Pancreas (tissue), 10 donors: ENCODE measurements around the gene CCDC12. TPM values are rescaled to one million over a fixed set of nuclear protein-coding genes. Genes with fewer than 3 reads are reported as not detected.

ENCODE experiments used
- ATAC-seq, 4 donors: fragments of 200-7000 bp; cut with Tn5 transposase; one replicate each; pipeline versions ENCODE4 v1.8.0 to v1.9.1; 2020; ENCODE audit warnings: mild to moderate bottlenecking in 4 of 4, moderate library complexity in 4 of 4
- DNase-seq, 6 donors: peaks; one replicate each; pipeline ENCODE4 v3.0.0-alpha.2; 2020
- FAIRE-seq: peaks from 2 replicates; lab custom pipeline; 2012; peaks lifted over from hg19 to GRCh38; lab: Jason Lieb, UNC
- H3K27ac ChIP-seq, 4 donors: fragments of 200-600 bp; sonication (generic); 1 replicate in 3 of 4; 2 replicates in 1 of 4; pipeline versions ENCODE4 v1.5.0 to v1.8.0; 2020
- H3K27me3 ChIP-seq, 4 donors: fragments of 200-600 bp; one replicate each; pipeline ENCODE4 v1.8.0; 2021
- H3K36me3 ChIP-seq, 3 donors: fragments of 200-600 bp; sonication (generic) in 1 of 3; one replicate each; pipeline versions ENCODE4 v1.5.0 to v1.8.0; 2020 to 2021
- H3K4me1 ChIP-seq, 3 donors: fragments of 200-600 bp; one replicate each; pipeline ENCODE4 v1.8.0; 2021
- H3K4me3 ChIP-seq, 4 donors: fragments of 200-600 bp; sonication (generic) in 2 of 4; one replicate each; pipeline versions ENCODE4 v1.5.0 to v1.8.0; 2020 to 2021
- H3K9me3 ChIP-seq, 4 donors: fragments of 200-600 bp; one replicate each; pipeline ENCODE4 v1.8.0; 2021
- WGBS, 2 donors: extraction: QIAGEN DNeasy Blood & Tissue Kit; methylation state at CpG; one replicate each; pipeline ENCODE4 v1.1.7; 2013; 5-methylcytosine and 5-hydroxymethylcytosine counted together
- intact Hi-C, 3 donors: fragments of 100-400 bp; cut with DNase I; formaldehyde crosslinking; loops; one replicate each; pipeline versions ENCODE4 v1.11.1 to v1.14.2; 2022
- polyA plus RNA-seq, 2 donors: library from polyadenylated mRNA; stranded (reverse); fragments of 200-250 nt; gene quantifications; one replicate each; pipeline ENCODE4 v1.2.3, GENCODE V29; 2013
- total RNA-seq, 6 donors: library from RNA; stranded (reverse); fragmentation: NEBNext Ultra II Directional in 4 of 6; extraction: Animal tissue kit (Norgen Biotek cat#: 25700) in 4 of 6; gene quantifications; one replicate each; pipeline versions ENCODE4 v1.2.1 to v1.2.4, GENCODE V29; 2021 to 2023
- TF ChIP-seq, protein P1 (sequence below), 4 donors: fragments of 200-600 bp; sonication (generic) in 3 of 4; IDR thresholded peaks; one replicate each; pipeline versions ENCODE4 v1.5.0 to v1.8.0; 2021; ENCODE audit warnings: antibody characterized with exemption in 4 of 4
- donor health status: healthy with polysubstance abuse.
- donor health status: DM: no; HTN: no; CAD: no; lungs with moderate emphysema.
- donor health status: DM: no; HTN: no; CAD: no.
- donor health status: control.
- donor health status: control.
- donor health status: Bipolar disorder and iron deficiency.
- donor health status: DM: yes; HTN: yes; CAD: no.
- donor health status: DM: no; HTN: no; CAD: no.
- donor health status: DM: no; HTN: no; CAD: no.
- donor health status: DM: yes; HTN: yes; CAD: no.

Gene CCDC12
- total and polyA plus RNA-seq, 8 donors: 20.7 to 82.8 (median 24.9) TPM

DNA sequence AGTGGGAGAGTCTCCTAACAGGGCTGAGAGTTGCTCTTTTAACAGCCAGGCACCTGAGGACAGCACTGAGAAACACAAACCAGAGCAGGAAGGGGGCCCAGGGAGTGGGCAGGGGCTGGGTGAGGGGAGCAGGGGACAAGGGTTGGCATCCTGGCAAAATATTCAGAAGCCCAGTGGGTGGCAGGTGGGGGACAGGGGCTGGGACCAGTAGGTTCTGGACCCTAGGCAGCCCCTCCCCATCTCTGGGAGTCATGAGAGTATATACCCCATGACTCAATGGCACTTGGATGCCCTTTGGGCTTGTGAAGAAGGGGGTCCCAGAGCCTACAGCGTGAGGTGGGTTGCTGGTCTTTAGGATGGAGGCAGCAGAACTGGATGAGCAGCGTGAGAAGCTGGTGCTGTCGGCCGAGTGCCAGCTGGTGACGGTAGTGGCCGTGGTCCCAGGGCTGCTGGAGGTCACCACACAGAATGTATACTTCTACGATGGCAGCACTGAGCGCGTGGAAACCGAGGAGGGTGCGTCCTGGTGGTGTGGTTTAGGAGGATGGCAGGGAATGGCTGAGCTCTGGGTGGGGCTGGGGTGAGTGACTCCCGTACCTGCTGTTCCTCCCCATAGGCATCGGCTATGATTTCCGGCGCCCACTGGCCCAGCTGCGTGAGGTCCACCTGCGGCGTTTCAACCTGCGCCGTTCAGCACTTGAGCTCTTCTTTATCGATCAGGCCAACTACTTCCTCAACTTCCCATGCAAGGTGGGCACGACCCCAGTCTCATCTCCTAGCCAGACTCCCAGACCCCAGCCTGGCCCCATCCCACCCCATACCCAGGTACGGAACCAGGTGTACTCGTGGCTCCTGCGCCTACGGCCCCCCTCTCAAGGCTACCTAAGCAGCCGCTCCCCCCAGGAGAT is 27.2 kb upstream of the CCDC12 start:
- Histone ChIP-seq H3K27me3 (no peaks in the 10 kb centered on the region), H3K4me3 (no peak overlapping the region), H3K9me3 (no peaks in the 10 kb centered on the region), H3K4me1 (no peaks in the 10 kb centered on the region), H3K27ac (no peak overlapping the region), H3K36me3 (peaks cover 0 to 55% (median 16%) of the 10 kb centered on the region in 3 donors)
- TF ChIP-seq, protein P1, sequence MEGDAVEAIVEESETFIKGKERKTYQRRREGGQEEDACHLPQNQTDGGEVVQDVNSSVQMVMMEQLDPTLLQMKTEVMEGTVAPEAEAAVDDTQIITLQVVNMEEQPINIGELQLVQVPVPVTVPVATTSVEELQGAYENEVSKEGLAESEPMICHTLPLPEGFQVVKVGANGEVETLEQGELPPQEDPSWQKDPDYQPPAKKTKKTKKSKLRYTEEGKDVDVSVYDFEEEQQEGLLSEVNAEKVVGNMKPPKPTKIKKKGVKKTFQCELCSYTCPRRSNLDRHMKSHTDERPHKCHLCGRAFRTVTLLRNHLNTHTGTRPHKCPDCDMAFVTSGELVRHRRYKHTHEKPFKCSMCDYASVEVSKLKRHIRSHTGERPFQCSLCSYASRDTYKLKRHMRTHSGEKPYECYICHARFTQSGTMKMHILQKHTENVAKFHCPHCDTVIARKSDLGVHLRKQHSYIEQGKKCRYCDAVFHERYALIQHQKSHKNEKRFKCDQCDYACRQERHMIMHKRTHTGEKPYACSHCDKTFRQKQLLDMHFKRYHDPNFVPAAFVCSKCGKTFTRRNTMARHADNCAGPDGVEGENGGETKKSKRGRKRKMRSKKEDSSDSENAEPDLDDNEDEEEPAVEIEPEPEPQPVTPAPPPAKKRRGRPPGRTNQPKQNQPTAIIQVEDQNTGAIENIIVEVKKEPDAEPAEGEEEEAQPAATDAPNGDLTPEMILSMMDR (IDR thresholded peaks at IDR 0.05): no peak
- WGBS, 2 donors: 92 to 95% methylated on average over 27 of the region's 27 CpGs
- intact Hi-C loops: no loop called here
- no peak for FAIRE-seq
- peak in 3 of 6 donors; percentile 12 to 48 (median 48) for DNase-seq
- no peak for ATAC-seq

DNA sequence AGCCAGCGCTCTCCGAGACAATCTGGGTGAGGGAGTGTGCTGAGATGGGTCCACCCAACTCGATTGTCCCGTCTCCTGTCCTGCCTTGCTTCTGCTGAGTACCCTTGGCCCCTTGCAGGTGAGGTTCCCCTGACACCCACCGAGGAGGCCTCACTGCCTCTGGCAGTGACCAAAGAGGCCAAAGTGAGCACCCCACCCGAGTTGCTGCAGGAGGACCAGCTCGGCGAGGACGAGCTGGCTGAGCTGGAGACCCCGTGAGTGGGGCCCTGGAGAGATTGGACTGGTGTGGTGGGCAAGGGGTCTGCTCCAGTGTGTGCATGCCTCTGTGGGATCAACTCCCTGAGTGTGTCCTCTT is 26.5 kb upstream of the CCDC12 start:
- Histone ChIP-seq H3K27me3 (no peaks in the 10 kb centered on the region), H3K36me3 (peaks cover 0 to 55% (median 16%) of the 10 kb centered on the region in 3 donors), H3K9me3 (no peaks in the 10 kb centered on the region), H3K4me1 (no peaks in the 10 kb centered on the region), H3K4me3 (no peak overlapping the region), H3K27ac (no peak overlapping the region)
- no peak for FAIRE-seq
- intact Hi-C loops: no loop called here
- TF ChIP-seq, protein P1 (IDR thresholded peaks at IDR 0.05): no peak
- DNase-seq: no peak
- no peak for ATAC-seq
- 88 to 93% methylated on average over 10 of the region's 10 CpGs for WGBS, 2 donors

DNA sequence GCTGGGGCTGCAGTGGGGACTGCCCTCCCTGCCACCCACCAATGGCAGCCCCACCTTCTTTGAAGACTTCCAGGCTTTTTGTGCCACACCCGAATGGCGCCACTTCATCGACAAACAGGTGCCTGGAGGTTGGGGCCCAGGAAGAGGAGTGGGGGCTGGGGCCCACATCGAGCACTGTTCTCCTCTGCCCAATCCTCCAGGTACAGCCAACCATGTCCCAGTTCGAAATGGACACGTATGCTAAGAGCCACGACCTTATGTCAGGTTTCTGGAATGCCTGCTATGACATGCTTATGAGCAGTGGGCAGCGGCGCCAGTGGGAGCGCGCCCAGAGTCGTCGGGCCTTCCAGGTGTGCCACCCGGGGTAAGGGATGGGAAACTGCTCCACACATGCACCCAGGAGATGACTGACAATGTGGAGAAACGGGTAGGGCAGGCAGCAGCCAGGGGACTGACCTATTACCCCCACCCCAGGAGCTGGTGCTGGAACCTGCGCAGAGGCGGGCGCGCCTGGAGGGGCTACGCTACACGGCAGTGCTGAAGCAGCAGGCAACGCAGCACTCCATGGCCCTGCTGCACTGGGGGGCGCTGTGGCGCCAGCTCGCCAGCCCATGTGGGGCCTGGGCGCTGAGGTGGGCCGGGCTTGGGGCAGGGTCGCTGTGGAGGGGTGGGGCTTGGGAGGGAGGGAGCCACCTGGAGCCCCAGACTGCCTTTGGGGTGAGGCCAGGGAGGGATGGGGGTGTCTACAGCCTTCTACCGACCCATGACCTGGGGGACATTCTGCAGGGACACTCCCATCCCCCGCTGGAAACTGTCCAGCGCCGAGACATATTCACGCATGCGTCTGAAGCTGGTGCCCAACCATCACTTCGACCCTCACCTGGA is 25.9 kb upstream of the CCDC12 start:
- intact Hi-C loops: no loop called here
- Histone ChIP-seq H3K27ac (no peak overlapping the region), H3K9me3 (no peaks in the 10 kb centered on the region), H3K4me1 (no peaks in the 10 kb centered on the region), H3K27me3 (no peaks in the 10 kb centered on the region), H3K36me3 (peaks cover 0 to 51% (median 16%) of the 10 kb centered on the region in 3 donors), H3K4me3 (no peak overlapping the region)
- 84% methylated on average over 35 of the region's 35 CpGs for WGBS, 2 donors
- ATAC-seq (no peak), FAIRE-seq (no peak), DNase-seq (peak in 3 of 6 donors; percentile 45 to 71 (median 52))
- TF ChIP-seq, protein P1 (IDR thresholded peaks at IDR 0.05): no peak

DNA sequence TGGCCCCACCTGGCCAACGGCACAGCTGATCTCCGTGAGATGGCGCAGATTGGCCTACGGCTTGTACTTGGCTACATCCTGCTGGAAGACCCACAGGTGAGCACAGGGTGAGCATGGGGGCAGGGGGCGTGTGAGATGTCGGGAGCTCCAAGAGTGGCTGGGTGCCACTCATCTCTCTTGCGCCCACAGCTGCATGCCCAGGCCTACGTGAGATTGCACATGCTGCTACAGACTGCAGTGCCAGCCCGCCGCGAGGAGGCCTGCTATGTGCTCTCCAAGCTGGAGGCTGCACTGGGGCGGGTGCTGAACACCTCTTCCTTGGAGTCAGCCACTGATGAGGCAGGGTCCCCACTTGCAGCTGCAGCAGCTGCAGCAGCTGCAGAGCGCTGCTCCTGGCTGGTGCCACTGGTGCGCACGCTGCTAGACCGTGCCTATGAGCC is 25.2 kb upstream of the CCDC12 start:
- DNase-seq (peak in 2 of 6 donors; percentile 45 to 65), ATAC-seq (no peak), FAIRE-seq (no peak)
- no peaks in the 10 kb centered on the region for H3K4me1 ChIP-seq
- peaks cover 0 to 44% (median 16%) of the 10 kb centered on the region in 3 donors for H3K36me3 ChIP-seq
- H3K27me3 ChIP-seq: no peaks in the 10 kb centered on the region
- H3K4me3 ChIP-seq: no peak overlapping the region
- 93 to 95% methylated on average over 14 to 16 of the region's 16 CpGs for WGBS, 2 donors
- no peak overlapping the region for H3K27ac ChIP-seq
- H3K9me3 ChIP-seq: no peaks in the 10 kb centered on the region
- intact Hi-C loops: no loop called here
- TF ChIP-seq, protein P1 (IDR thresholded peaks at IDR 0.05): no peak
